Bronchial epithelial cell (primary cell): ENCODE results near the gene BCL6. TPM values are rescaled to one million over a fixed set of nuclear protein-coding genes. Genes with fewer than 3 reads are reported as not detected.
"Not testable (repeated sequence)": the region's sequence is repeated elsewhere in the genome, so short reads cannot be mapped to it uniquely, and the experiment has no call there.

Experiments
- DNase-seq: peaks from one replicate; pipeline ENCODE4 v3.0.0-alpha.2; 2010; ENCODE audit warnings: low read depth
- FAIRE-seq: peaks from 2 replicates; lab custom pipeline; 2011; peaks lifted over from hg19 to GRCh38; lab: Jason Lieb, UNC
- H3K27me3 ChIP-seq: 2 replicates; pipeline ENCODE4 v1.5.1; 2011; ENCODE audit warnings: low read length; ENCODE audit not compliant: control insufficient read depth, insufficient read depth
- H3K36me3 ChIP-seq: 2 replicates; pipeline ENCODE4 v1.5.1; 2011; ENCODE audit warnings: low read length; ENCODE audit not compliant: control insufficient read depth, insufficient read depth
- H3K4me3 ChIP-seq: 2 replicates; pipeline ENCODE4 v1.5.1; 2011; ENCODE audit warnings: mild to moderate bottlenecking, low read depth, low read length, control low read depth
- CTCF ChIP-seq: IDR thresholded peaks from 2 replicates; pipeline ENCODE4 v1.5.1; 2011; ENCODE audit warnings: mild to moderate bottlenecking, moderate library complexity, low read length, control low read depth, inconsistent platforms; ENCODE audit not compliant: insufficient read depth, severe bottlenecking
- total RNA-seq: library from RNA; depleted of rRNA; stranded (reverse); fragments of >200 nt; gene quantifications from 2 replicates; pipeline ENCODE4 v1.2.1, GENCODE V29; 2014

BCL6 gene
- total RNA-seq, 1 donor from 2014 or later, result 6.8 TPM

- DNase-seq, result no peak
- no peak for FAIRE-seq
- H3K4me3 ChIP-seq, result no peak overlapping the region
- H3K27me3 ChIP-seq, result peaks cover 3% of the 10 kb centered on the region
- TF ChIP-seq CTCF, result no peak
- no peaks in the 10 kb centered on the region for H3K36me3 ChIP-seq
Observed at GRCh38 chr3:187684880-187685279, 60.4 kb downstream of the BCL6 start.

- no peak for TF ChIP-seq CTCF
- H3K27me3 ChIP-seq, result peaks cover 3% of the 10 kb centered on the region
- DNase-seq, result no peak
- no peak for FAIRE-seq
- no peak overlapping the region for H3K4me3 ChIP-seq
- H3K36me3 ChIP-seq, result no peaks in the 10 kb centered on the region
Observed at GRCh38 chr3:187684444-187684843, 60.8 kb downstream of the BCL6 start.

- not testable (repeated sequence) for DNase-seq, H3K27me3 ChIP-seq, FAIRE-seq, H3K36me3 ChIP-seq, H3K4me3 ChIP-seq
Observed at GRCh38 chr3:187681756-187682155, 63.5 kb downstream of the BCL6 start.

GRCh38 chr3:187679638-187680396 is 65.5 kb downstream of the BCL6 start:
- DNase-seq, result peak; percentile 63

GRCh38 chr3:187678726-187679268 is 66.5 kb downstream of the BCL6 start:
- Histone ChIP-seq H3K36me3 (no peaks in the 10 kb centered on the region), H3K27me3 (peaks cover 4% of the 10 kb centered on the region), H3K4me3 (no peak overlapping the region)
- FAIRE-seq (no peak), DNase-seq (peak; percentile 45)
- peak; percentile 66 for TF ChIP-seq CTCF

More at GRCh38 chr3:187679638-187680396, 65.5 kb downstream of the BCL6 start:
- H3K27me3 ChIP-seq, result peaks cover 3% of the 10 kb centered on the region
- FAIRE-seq, result no peak
- no peaks in the 10 kb centered on the region for H3K36me3 ChIP-seq
- peak; percentile 92 for TF ChIP-seq CTCF
- no peak overlapping the region for H3K4me3 ChIP-seq

GRCh38 chr3:187677604-187678003 is 67.7 kb downstream of the BCL6 start:
- Histone ChIP-seq H3K27me3 (peaks cover 4% of the 10 kb centered on the region), H3K4me3 (no peak overlapping the region), H3K36me3 (no peaks in the 10 kb centered on the region)
- DNase-seq (no peak), FAIRE-seq (no peak)
- no peak for TF ChIP-seq CTCF
